Transverse colon (tissue), 3 donors: ENCODE data around the gene KCNG4.

ENCODE experiments used
- EP300 ChIP-seq: sonication (generic); formaldehyde crosslinking; IDR thresholded peaks from one replicate; pipeline ENCODE4 v1.6.1; 2017; ENCODE audit warnings: antibody characterized with exemption, low read depth
- POLR2A ChIP-seq: fragments of 450-650 bp; IDR thresholded peaks from one replicate; pipeline ENCODE4 v1.6.1; 2016; ENCODE audit warnings: antibody characterized with exemption, mild to moderate bottlenecking, moderate library complexity
- TF ChIP-seq, protein P1 (sequence below), 5 experiments: fragments of 200-600 bp in 3 of 5; fragments of 450-650 bp in 2 of 5; sonication (generic) in 3 of 5; IDR thresholded peaks; 1 replicate in 2 of 5; 2 replicates in 3 of 5; pipeline ENCODE4 v1.5.1; 2016 to 2017; ENCODE audit warnings: antibody characterized with exemption in 5 of 5, inconsistent platforms in 3 of 5, mild to moderate bottlenecking in 2 of 5, moderate library complexity in 1 of 5

- TF ChIP-seq, protein P1, sequence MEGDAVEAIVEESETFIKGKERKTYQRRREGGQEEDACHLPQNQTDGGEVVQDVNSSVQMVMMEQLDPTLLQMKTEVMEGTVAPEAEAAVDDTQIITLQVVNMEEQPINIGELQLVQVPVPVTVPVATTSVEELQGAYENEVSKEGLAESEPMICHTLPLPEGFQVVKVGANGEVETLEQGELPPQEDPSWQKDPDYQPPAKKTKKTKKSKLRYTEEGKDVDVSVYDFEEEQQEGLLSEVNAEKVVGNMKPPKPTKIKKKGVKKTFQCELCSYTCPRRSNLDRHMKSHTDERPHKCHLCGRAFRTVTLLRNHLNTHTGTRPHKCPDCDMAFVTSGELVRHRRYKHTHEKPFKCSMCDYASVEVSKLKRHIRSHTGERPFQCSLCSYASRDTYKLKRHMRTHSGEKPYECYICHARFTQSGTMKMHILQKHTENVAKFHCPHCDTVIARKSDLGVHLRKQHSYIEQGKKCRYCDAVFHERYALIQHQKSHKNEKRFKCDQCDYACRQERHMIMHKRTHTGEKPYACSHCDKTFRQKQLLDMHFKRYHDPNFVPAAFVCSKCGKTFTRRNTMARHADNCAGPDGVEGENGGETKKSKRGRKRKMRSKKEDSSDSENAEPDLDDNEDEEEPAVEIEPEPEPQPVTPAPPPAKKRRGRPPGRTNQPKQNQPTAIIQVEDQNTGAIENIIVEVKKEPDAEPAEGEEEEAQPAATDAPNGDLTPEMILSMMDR (IDR thresholded peaks at IDR 0.05), result no peak
- TF ChIP-seq POLR2A, result no peak
- TF ChIP-seq EP300, result no peak
These were observed 40.7 kb downstream of the KCNG4 start for GRCh38 chr16:84199097-84199496.
